Endothelial cell of umbilical vein (primary cell): Measurements from ENCODE around the gene PROX1.

Experiments used
- CTCF ChIP-seq, 2 donors: IDR thresholded peaks; 1 replicate in 1 of 2; 2 replicates in 1 of 2; pipeline ENCODE4 v1.5.1; 2011; ENCODE audit warnings: low read length in 2 of 2, mild to moderate bottlenecking in 2 of 2, moderate library complexity in 2 of 2, control low read depth in 1 of 2, inconsistent platforms in 1 of 2, low read depth in 1 of 2; ENCODE audit not compliant: insufficient read depth in 1 of 2; ENCODE audit errors: extremely low read depth in 1 of 2
- EZH2 ChIP-seq: IDR thresholded peaks from 2 replicates; pipeline ENCODE4 v1.6.1; 2012; ENCODE audit warnings: borderline replicate concordance, low read depth, mild to moderate bottlenecking, moderate library complexity, low read length, inconsistent platforms; ENCODE audit not compliant: severe bottlenecking
- GATA2 ChIP-seq: IDR thresholded peaks from 2 replicates; pipeline ENCODE4 v1.7.0; 2011; ENCODE audit warnings: low read depth, mild to moderate bottlenecking, moderate library complexity, mixed read lengths, low read length; ENCODE audit not compliant: insufficient read length, insufficient read depth
- JUN ChIP-seq: IDR thresholded peaks from 2 replicates; pipeline ENCODE4 v1.6.1; 2011; ENCODE audit warnings: borderline replicate concordance, low read depth; ENCODE audit not compliant: insufficient read length, insufficient read depth
- MYC ChIP-seq: IDR thresholded peaks from one replicate; pipeline ENCODE4 v1.6.1; 2011; ENCODE audit warnings: mild to moderate bottlenecking, low read depth, low read length
- POLR2A ChIP-seq: IDR thresholded peaks from 2 replicates; pipeline ENCODE4 v1.6.1; 2012; ENCODE audit warnings: low read depth, mild to moderate bottlenecking, control low read depth, low read length
- POLR2AphosphoS5 ChIP-seq: IDR thresholded peaks from 2 replicates; pipeline ENCODE4 v1.6.1; 2012; ENCODE audit warnings: low read depth, mild to moderate bottlenecking, control low read depth, low read length, moderate library complexity; ENCODE audit not compliant: insufficient read depth

- no peak for TF ChIP-seq POLR2A
- TF ChIP-seq CTCF (IDR thresholded peaks at IDR 0.05; ENCODE audit: extremely low read depth in 1 of 2, insufficient read depth in 1 of 2, low read depth in 1 of 2, low read length in 2 of 2) = no peak
- no peak for TF ChIP-seq GATA2
- no peak for TF ChIP-seq EZH2
- no peak for TF ChIP-seq POLR2AphosphoS5
- no peak for TF ChIP-seq JUN
- TF ChIP-seq MYC = no peak
Observed at GRCh38 chr1:213997772-213998107, 10.0 kb downstream of the PROX1 start.
